Neural crest cell (in vitro differentiated cells): Measurements from ENCODE around the gene PPM1H. TPM values are rescaled to one million over a fixed set of nuclear protein-coding genes. Genes with fewer than 3 reads are reported as not detected.

Experiments
- DNase-seq: peaks from one replicate; pipeline ENCODE4 v3.0.0; 2021; ENCODE audit warnings: low read depth, mixed read lengths, low spot score
- H3K27ac Mint-ChIP-seq: one replicate; pipeline ENCODE4 v1.8.0; 2021; ENCODE audit warnings: mild to moderate bottlenecking, mixed read lengths; ENCODE audit not compliant: unreplicated experiment
- H3K27me3 Mint-ChIP-seq: 2 replicates; pipeline ENCODE4 v1.8.0; 2021; ENCODE audit warnings: low read depth, mild to moderate bottlenecking, mixed read lengths
- H3K36me3 Mint-ChIP-seq: 2 replicates; pipeline ENCODE4 v1.8.0; 2021; ENCODE audit warnings: low read depth, mild to moderate bottlenecking, mixed read lengths
- H3K4me1 Mint-ChIP-seq: 2 replicates; pipeline ENCODE4 v1.8.0; 2021; ENCODE audit warnings: mixed read lengths
- H3K4me3 Mint-ChIP-seq: one replicate; pipeline ENCODE4 v1.8.0; 2021; ENCODE audit warnings: mild to moderate bottlenecking, mixed read lengths
- H3K9me3 Mint-ChIP-seq: 2 replicates; pipeline ENCODE4 v1.8.0; 2021; ENCODE audit warnings: mixed read lengths
- total RNA-seq: library from RNA; stranded (reverse); gene quantifications from 2 replicates; pipeline ENCODE4 v1.2.1, GENCODE V29; 2021
- TF ChIP-seq, protein P1 (sequence below): fragments of 200-600 bp; sonication (generic); conservative IDR thresholded peaks from 2 replicates; pipeline ENCODE4 v1.5.0; 2021; ENCODE audit warnings: antibody characterized with exemption, mild to moderate bottlenecking

Gene PPM1H
- total RNA-seq, 1 donor from 2014 or later, result 3.5 TPM

GRCh38 chr12:62714774-62715721 is 219.9 kb downstream of the PPM1H start:
- H3K27ac Mint-ChIP-seq, result peak overlapping the region; percentile 90
- H3K4me1 Mint-ChIP-seq, result peaks cover 78% of the 10 kb centered on the region

DNA sequence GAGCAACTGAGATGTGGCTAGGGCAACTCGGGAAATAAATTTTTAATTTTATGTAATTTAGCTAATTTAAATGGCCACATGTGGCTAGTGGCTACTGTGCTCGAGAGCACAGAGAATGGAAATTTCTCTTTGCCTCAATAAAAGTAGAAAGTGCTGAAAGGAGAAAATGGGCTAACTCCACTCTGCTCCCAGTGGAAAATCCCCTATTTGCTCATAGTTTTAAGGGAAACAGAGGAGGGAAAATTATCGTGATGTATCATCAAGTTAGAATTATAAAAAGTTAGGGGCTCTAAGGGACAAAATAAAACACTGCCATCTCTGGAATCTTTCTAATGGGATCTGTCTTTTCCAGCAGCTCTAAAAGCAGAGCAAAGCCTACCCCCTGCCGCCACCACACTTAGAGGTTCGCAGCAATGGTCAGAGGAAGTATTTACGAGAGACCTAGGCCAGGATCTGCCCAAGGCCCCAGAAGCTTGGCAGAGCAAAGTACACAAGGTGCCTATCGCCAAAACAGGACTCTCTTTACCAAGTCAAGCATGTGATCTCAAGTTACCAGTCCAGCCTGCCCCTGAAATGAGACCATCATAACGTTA is 220.7 kb downstream of the PPM1H start:
- Mint-ChIP-seq H3K27ac (peak overlapping the region; percentile 90), H3K4me1 (peaks cover 80% of the 10 kb centered on the region), H3K27me3 (no peaks in the 10 kb centered on the region), H3K36me3 (no peaks in the 10 kb centered on the region), H3K4me3 (peak overlapping the region; percentile 65), H3K9me3 (no peaks in the 10 kb centered on the region)
- DNase-seq, result no peak
- TF ChIP-seq, protein P1, sequence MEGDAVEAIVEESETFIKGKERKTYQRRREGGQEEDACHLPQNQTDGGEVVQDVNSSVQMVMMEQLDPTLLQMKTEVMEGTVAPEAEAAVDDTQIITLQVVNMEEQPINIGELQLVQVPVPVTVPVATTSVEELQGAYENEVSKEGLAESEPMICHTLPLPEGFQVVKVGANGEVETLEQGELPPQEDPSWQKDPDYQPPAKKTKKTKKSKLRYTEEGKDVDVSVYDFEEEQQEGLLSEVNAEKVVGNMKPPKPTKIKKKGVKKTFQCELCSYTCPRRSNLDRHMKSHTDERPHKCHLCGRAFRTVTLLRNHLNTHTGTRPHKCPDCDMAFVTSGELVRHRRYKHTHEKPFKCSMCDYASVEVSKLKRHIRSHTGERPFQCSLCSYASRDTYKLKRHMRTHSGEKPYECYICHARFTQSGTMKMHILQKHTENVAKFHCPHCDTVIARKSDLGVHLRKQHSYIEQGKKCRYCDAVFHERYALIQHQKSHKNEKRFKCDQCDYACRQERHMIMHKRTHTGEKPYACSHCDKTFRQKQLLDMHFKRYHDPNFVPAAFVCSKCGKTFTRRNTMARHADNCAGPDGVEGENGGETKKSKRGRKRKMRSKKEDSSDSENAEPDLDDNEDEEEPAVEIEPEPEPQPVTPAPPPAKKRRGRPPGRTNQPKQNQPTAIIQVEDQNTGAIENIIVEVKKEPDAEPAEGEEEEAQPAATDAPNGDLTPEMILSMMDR, result no peak

More at GRCh38 chr12:62714774-62715721, 219.9 kb downstream of the PPM1H start:
- Mint-ChIP-seq H3K9me3 (no peaks in the 10 kb centered on the region), H3K36me3 (no peaks in the 10 kb centered on the region), H3K4me3 (peak overlapping the region; percentile 65), H3K27me3 (no peaks in the 10 kb centered on the region)
- no peak for DNase-seq
- TF ChIP-seq, protein P1, result no peak

- Mint-ChIP-seq H3K27me3 (no peaks in the 10 kb centered on the region), H3K9me3 (no peaks in the 10 kb centered on the region), H3K36me3 (no peaks in the 10 kb centered on the region), H3K4me1 (peaks cover 86% of the 10 kb centered on the region), H3K27ac (no peak overlapping the region), H3K4me3 (no peak overlapping the region)
- TF ChIP-seq, protein P1, result no peak
- DNase-seq, result no peak
Observed at GRCh38 chr12:62713723-62714122, 221.2 kb downstream of the PPM1H start.

- Mint-ChIP-seq H3K27ac (peak overlapping the region; percentile 77), H3K4me1 (peaks cover 81% of the 10 kb centered on the region)
- TF ChIP-seq, protein P1, result no peak
Observed at GRCh38 chr12:62712681-62713573, 222.0 kb downstream of the PPM1H start.

GRCh38 chr12:62711631-62712241 is 223.2 kb downstream of the PPM1H start:
- peaks cover 75% of the 10 kb centered on the region for H3K4me1 Mint-ChIP-seq
- H3K9me3 Mint-ChIP-seq, result no peaks in the 10 kb centered on the region
- peak overlapping the region; percentile 52 for H3K4me3 Mint-ChIP-seq
- DNase-seq, result peak; percentile 53
- no peaks in the 10 kb centered on the region for H3K27me3 Mint-ChIP-seq
- peak overlapping the region; percentile 77 for H3K27ac Mint-ChIP-seq
- TF ChIP-seq, protein P1, result no peak
- H3K36me3 Mint-ChIP-seq, result no peaks in the 10 kb centered on the region

More at GRCh38 chr12:62712681-62713573, 222.0 kb downstream of the PPM1H start:
- no peaks in the 10 kb centered on the region for H3K27me3 Mint-ChIP-seq
- H3K9me3 Mint-ChIP-seq, result no peaks in the 10 kb centered on the region
- DNase-seq, result no peak
- H3K36me3 Mint-ChIP-seq, result no peaks in the 10 kb centered on the region
- peak overlapping the region; percentile 52 for H3K4me3 Mint-ChIP-seq
